IPS DF 19.7 (cell line): ENCODE measurements around the gene SAP30.
A peak's percentile ranks its signal among the peaks of the same experiment; 100 is the strongest.

Experiments
- DNase-seq: peaks from one replicate; pipeline ENCODE4 v3.0.0-alpha.2; 2013; ENCODE audit warnings: low read depth, low spot score

The SAP30 gene

GRCh38 chr4:173370477-173371291, at the start of gene SAP30:
Gene SAP30, plus strand, starts transcription at chr4:173370954. Its CDS starts 229 bp downstream, at chr4:173371183.
- peak; percentile 85 for DNase-seq

- DNase-seq: no peak
Measured at GRCh38 chr4:173325007-173325736, 45.6 kb upstream of the SAP30 start.

- DNase-seq: no peak
Measured at GRCh38 chr4:173328236-173328901, 42.4 kb upstream of the SAP30 start.

GRCh38 chr4:173330590-173330989, 40.2 kb upstream of the SAP30 start:
- no peak for DNase-seq

GRCh38 chr4:173332021-173332487, 38.7 kb upstream of the SAP30 start:
- no peak for DNase-seq

GRCh38 chr4:173332963-173333657, 37.6 kb upstream of the SAP30 start:
- no peak for DNase-seq

- DNase-seq: no peak
Measured at GRCh38 chr4:173333658-173334084, 37.1 kb upstream of the SAP30 start.

GRCh38 chr4:173334085-173334890, 36.5 kb upstream of the SAP30 start, which contains the start of gene HMGB2:
Gene HMGB2, minus strand, starts transcription at chr4:173334358. Its CDS starts 709 bp downstream, at chr4:173333649.
- DNase-seq: peak; percentile 96

- peak; percentile 77 for DNase-seq
Measured at GRCh38 chr4:173334891-173335752, 35.6 kb upstream of the SAP30 start.

- DNase-seq: no peak
Measured at GRCh38 chr4:173337463-173337862, 33.3 kb upstream of the SAP30 start.

GRCh38 chr4:173343832-173344397, 26.8 kb upstream of the SAP30 start:
- DNase-seq: no peak

- no peak for DNase-seq
Measured at GRCh38 chr4:173345648-173346047, 25.1 kb upstream of the SAP30 start.

GRCh38 chr4:173346074-173346473, 24.7 kb upstream of the SAP30 start:
- no peak for DNase-seq

GRCh38 chr4:173347467-173347866, 23.3 kb upstream of the SAP30 start:
- DNase-seq: no peak

GRCh38 chr4:173357939-173358338, 12.8 kb upstream of the SAP30 start:
- no peak for DNase-seq

GRCh38 chr4:173360587-173361221, 10.1 kb upstream of the SAP30 start:
- DNase-seq: no peak

- no peak for DNase-seq
Measured at GRCh38 chr4:173362666-173363065, 8.1 kb upstream of the SAP30 start.

GRCh38 chr4:173365359-173365996, 5.3 kb upstream of the SAP30 start:
- no peak for DNase-seq
